Duodenal mucosa (tissue), 2 donors: Measurements from ENCODE around the gene PHF3.
A peak's percentile ranks its signal among the peaks of the same experiment; 100 is the strongest.

ENCODE experiments used
- H3K27ac ChIP-seq: one replicate; pipeline ENCODE4 v1.7.0; 2013; ENCODE audit warnings: low read depth, low read length
- H3K27me3 ChIP-seq, 2 donors: one replicate each; pipeline ENCODE4 v1.7.0; 2013; ENCODE audit warnings: low read length in 2 of 2, control low read depth in 1 of 2; ENCODE audit not compliant: insufficient read depth in 2 of 2, control insufficient read depth in 1 of 2
- H3K36me3 ChIP-seq, 2 donors: one replicate each; pipeline ENCODE4 v1.7.0; 2013; ENCODE audit warnings: low read length in 2 of 2, control low read depth in 1 of 2; ENCODE audit not compliant: insufficient read depth in 2 of 2, control insufficient read depth in 1 of 2
- H3K4me1 ChIP-seq, 2 donors: one replicate each; pipeline ENCODE4 v1.7.0; 2013; ENCODE audit warnings: low read length in 2 of 2, control low read depth in 1 of 2; ENCODE audit not compliant: insufficient read depth in 2 of 2, control insufficient read depth in 1 of 2
- H3K4me3 ChIP-seq, 2 donors: one replicate each; pipeline ENCODE4 v1.7.0; 2013; ENCODE audit warnings: low read length in 2 of 2, low read depth in 1 of 2
- H3K9ac ChIP-seq, 2 donors: one replicate each; pipeline ENCODE4 v1.7.0; 2013; ENCODE audit warnings: low read length in 2 of 2, low read depth in 1 of 2
- H3K9me3 ChIP-seq, 2 donors: one replicate each; pipeline ENCODE4 v1.7.0; 2013; ENCODE audit warnings: low read length in 2 of 2, control low read depth in 1 of 2; ENCODE audit not compliant: control insufficient read depth in 1 of 2

Gene PHF3

DNA sequence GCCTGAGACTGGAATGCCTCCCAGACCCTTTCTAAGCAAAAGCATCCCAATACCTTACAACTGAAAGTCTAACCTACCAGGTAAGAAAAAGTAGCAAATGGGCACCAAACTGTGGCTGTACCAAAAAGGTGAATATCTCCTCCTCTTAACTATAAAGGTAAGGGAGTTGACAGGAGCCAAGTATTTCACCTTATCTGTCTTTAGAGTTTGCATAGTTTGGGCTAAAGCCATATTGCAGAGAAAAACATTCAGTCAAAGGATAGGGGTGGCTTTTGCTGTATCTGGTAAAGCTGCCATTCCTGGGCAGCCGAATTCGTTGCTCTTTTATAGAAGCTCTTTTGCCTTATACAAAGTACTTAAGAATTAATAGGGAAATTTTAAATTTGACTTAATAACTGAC, 38.1 kb downstream of the PHF3 start:
- Histone ChIP-seq H3K4me3 (no peak overlapping the region), H3K9me3 (no peaks in the 10 kb centered on the region), H3K36me3 (no peaks in the 10 kb centered on the region), H3K9ac (no peak overlapping the region), H3K27me3 (no peaks in the 10 kb centered on the region), H3K4me1 (peaks cover 34 to 58% of the 10 kb centered on the region in 2 donors), H3K27ac (no peak overlapping the region)

GRCh38 chr6:63674635-63675034, 39.0 kb downstream of the PHF3 start:
- Histone ChIP-seq H3K36me3 (no peaks in the 10 kb centered on the region), H3K9ac (no peak overlapping the region), H3K27me3 (no peaks in the 10 kb centered on the region), H3K9me3 (no peaks in the 10 kb centered on the region), H3K4me1 (peaks cover 34 to 58% of the 10 kb centered on the region in 2 donors), H3K4me3 (peak overlapping the region in 1 of 2 donors; percentile 9), H3K27ac (no peak overlapping the region)

DNA sequence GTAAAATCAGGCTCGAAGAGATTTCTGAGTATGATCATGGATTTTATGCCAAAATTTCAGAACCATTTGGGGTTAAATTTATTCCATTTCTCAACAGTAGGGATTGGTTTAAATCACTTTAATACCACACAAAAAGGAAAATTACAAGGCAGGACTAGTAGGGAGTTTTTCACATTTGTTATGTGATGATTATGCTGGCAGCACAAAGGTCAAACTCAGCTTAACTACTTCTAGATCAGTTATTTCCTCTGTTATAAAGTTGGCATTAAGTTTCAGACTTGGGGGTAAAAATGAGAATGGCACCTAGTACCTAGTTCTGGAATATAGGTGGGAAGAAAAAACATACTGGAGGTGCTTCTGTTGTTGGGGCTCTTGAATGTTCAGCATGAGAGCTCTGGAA, 39.5 kb downstream of the PHF3 start:
- Histone ChIP-seq H3K4me1 (peaks cover 34 to 58% of the 10 kb centered on the region in 2 donors), H3K9ac (no peak overlapping the region), H3K36me3 (peaks cover 0 to 3% of the 10 kb centered on the region in 2 donors), H3K4me3 (peak overlapping the region in 1 of 2 donors; percentile 9), H3K27ac (no peak overlapping the region), H3K27me3 (no peaks in the 10 kb centered on the region), H3K9me3 (no peaks in the 10 kb centered on the region)

DNA sequence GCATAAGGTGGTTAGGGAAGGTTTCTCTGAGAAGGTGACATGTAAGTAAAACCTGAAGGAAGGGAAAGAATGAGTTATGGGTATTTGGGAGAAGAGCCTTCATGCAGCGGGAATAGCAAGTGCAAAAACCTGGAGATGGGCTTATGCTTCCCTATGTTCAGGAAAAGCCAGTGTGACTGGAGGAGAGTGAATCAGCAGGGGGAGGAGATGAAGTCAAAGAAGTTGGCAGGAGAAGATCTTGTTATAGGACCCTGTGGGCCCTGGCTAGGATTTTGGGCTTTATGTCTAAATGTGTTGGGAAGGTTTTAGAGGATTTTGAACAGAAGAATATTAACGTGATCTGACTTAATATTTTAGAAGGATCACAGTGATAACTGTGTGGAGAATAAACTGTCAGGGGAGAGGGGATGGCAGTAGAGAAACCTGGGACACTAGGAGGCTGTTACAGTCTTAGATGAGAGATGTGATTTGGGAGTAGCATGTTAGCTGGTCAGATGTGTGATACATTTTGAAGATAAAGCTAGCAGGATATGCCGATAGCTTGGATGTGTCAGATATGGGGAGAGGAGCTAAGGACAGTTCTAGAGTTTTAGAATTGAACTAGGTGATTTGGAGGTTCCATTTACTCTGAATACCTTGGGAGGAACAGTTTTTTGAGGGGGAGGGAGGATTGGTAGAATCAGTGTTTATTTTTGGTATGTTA, 41.0 kb downstream of the PHF3 start:
- no peak overlapping the region for H3K4me3 ChIP-seq
- H3K36me3 ChIP-seq, result peaks cover 0 to 3% of the 10 kb centered on the region in 2 donors
- no peak overlapping the region for H3K27ac ChIP-seq
- no peaks in the 10 kb centered on the region for H3K9me3 ChIP-seq
- H3K27me3 ChIP-seq, result no peaks in the 10 kb centered on the region
- no peak overlapping the region for H3K9ac ChIP-seq
- H3K4me1 ChIP-seq, result peaks cover 34 to 46% of the 10 kb centered on the region in 2 donors

- H3K27ac ChIP-seq, result no peak overlapping the region
- peaks cover 34 to 47% of the 10 kb centered on the region in 2 donors for H3K4me1 ChIP-seq
- peaks cover 0 to 6% of the 10 kb centered on the region in 2 donors for H3K36me3 ChIP-seq
Observed at GRCh38 chr6:63677282-63677681, 41.7 kb downstream of the PHF3 start.

GRCh38 chr6:63683071-63683603, 47.5 kb downstream of the PHF3 start:
- Histone ChIP-seq H3K27ac (no peak overlapping the region), H3K9ac (no peak overlapping the region), H3K27me3 (no peaks in the 10 kb centered on the region), H3K4me1 (peaks cover 8 to 11% of the 10 kb centered on the region in 2 donors), H3K9me3 (no peaks in the 10 kb centered on the region), H3K36me3 (peaks cover 10 to 20% of the 10 kb centered on the region in 2 donors), H3K4me3 (no peak overlapping the region)

More at GRCh38 chr6:63677282-63677681, 41.7 kb downstream of the PHF3 start:
- Histone ChIP-seq H3K9ac (no peak overlapping the region), H3K9me3 (no peaks in the 10 kb centered on the region), H3K27me3 (no peaks in the 10 kb centered on the region), H3K4me3 (no peak overlapping the region)

DNA sequence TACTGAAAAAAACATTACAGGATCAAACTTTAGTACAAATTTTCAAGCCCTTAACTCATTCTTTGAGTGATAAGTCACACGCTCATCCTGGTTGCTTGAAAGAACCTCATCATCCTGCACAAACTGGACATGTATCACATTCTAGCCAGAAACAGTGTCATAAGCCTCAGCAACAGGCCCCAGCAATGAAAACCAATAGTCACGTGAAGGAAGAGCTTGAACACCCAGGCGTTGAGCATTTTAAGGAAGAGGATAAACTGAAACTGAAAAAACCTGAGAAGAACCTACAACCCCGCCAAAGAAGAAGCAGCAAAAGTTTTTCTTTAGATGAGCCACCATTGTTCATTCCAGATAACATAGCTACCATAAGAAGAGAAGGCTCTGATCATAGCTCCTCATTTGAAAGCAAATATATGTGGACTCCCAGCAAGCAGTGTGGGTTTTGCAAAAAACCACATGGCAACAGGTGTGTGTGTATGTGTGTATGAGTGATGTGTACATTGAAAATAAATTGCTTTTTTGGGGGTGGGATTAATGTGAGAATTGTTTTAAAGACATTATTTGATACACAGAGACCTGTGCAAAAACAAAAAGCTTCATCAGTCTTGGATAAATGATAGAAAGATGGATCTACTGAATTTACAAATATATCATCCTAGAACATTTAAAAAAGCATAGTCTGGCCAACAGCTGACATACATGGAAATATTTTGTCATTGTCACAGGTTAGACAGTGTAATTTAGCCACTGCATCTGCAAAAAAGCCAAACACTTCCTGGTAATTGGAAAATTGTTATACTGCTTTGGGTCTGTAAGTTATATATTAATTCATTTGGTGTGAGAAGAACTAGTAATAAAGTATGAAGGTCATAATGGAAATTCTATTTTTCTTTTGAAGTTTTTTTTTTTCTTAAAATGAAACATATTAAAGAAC, 50.1 kb downstream of the PHF3 start:
- Histone ChIP-seq H3K4me1 (peaks cover 8 to 11% of the 10 kb centered on the region in 2 donors), H3K4me3 (no peak overlapping the region), H3K27ac (no peak overlapping the region), H3K9me3 (no peaks in the 10 kb centered on the region), H3K9ac (no peak overlapping the region), H3K27me3 (no peaks in the 10 kb centered on the region), H3K36me3 (peaks cover 10 to 18% of the 10 kb centered on the region in 2 donors)

DNA sequence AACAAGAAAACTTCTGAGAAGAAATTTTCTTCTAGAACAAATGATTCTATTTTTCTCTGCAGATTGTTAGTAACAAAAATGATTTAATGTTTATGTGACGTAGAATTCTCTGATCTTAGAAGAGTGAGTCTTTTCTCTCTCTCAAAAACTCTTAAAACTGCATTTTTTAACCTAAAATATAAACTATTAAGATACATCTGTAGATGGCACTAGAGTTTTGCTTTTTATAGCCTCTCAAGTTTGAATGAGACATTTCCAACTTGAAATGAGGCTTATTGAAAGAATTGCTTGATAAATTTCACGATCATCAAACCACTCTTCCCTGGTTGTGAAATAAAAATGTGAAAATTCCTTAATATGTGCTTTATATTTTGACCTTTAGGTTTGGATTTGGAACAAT, 53.8 kb downstream of the PHF3 start:
- Histone ChIP-seq H3K4me1 (peaks cover 0 to 8% of the 10 kb centered on the region in 2 donors), H3K27ac (no peak overlapping the region), H3K36me3 (peaks cover 5 to 10% of the 10 kb centered on the region in 2 donors), H3K9me3 (no peaks in the 10 kb centered on the region), H3K9ac (no peak overlapping the region), H3K27me3 (no peaks in the 10 kb centered on the region), H3K4me3 (no peak overlapping the region)

GRCh38 chr6:63690221-63690620, 54.6 kb downstream of the PHF3 start:
- H3K27me3 ChIP-seq, result no peaks in the 10 kb centered on the region
- peaks cover 0 to 8% of the 10 kb centered on the region in 2 donors for H3K4me1 ChIP-seq
- H3K9me3 ChIP-seq, result no peaks in the 10 kb centered on the region
- no peak overlapping the region for H3K9ac ChIP-seq
- peaks cover 3 to 5% of the 10 kb centered on the region in 2 donors for H3K36me3 ChIP-seq
- H3K4me3 ChIP-seq, result no peak overlapping the region
- no peak overlapping the region for H3K27ac ChIP-seq

DNA sequence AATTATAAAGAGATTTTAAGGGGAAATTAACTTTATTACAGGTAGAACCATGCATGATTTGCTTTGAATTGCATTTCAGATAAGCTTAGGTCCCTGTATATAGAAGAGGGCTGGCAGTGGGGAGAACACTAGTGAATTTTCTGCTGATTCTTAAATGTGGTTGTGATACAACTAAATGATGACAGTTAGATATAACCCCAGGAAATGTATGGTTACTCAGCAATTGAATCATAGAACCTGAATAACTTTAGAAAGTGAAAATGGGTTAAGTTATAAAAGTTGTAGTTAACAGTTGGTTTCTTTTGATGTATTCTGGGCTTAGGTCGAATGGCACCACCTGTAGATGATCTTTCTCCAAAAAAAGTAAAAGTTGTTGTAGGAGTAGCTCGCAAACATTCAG, 70.1 kb downstream of the PHF3 start:
- H3K36me3 ChIP-seq, result peaks cover 22 to 58% of the 10 kb centered on the region in 2 donors
- no peaks in the 10 kb centered on the region for H3K27me3 ChIP-seq

More for the DNA sequence above, 70.1 kb downstream of the PHF3 start:
- Histone ChIP-seq H3K4me3 (no peak overlapping the region), H3K9ac (no peak overlapping the region), H3K4me1 (peaks cover 3 to 10% of the 10 kb centered on the region in 2 donors), H3K27ac (no peak overlapping the region), H3K9me3 (no peaks in the 10 kb centered on the region)
